Transverse colon (tissue), 4 donors: ENCODE data around the gene NXNL2.

Experiments used
- EP300 ChIP-seq: sonication (generic); formaldehyde crosslinking; IDR thresholded peaks from one replicate; pipeline ENCODE4 v1.6.1; 2017; ENCODE audit warnings: antibody characterized with exemption, low read depth
- POLR2AphosphoS5 ChIP-seq, 3 donors: sonication (generic); formaldehyde crosslinking; IDR thresholded peaks; one replicate each; pipeline ENCODE4 v1.6.1; 2016; ENCODE audit warnings: antibody characterized with exemption in 3 of 3
- TF ChIP-seq, protein P1 (sequence below), 5 experiments: fragments of 200-600 bp in 3 of 5; fragments of 450-650 bp in 2 of 5; sonication (generic) in 3 of 5; IDR thresholded peaks; 1 replicate in 2 of 5; 2 replicates in 3 of 5; pipeline ENCODE4 v1.5.1; 2016 to 2017; ENCODE audit warnings: antibody characterized with exemption in 5 of 5, inconsistent platforms in 3 of 5, mild to moderate bottlenecking in 2 of 5, moderate library complexity in 1 of 5

GRCh38 chr9:88503845-88504764, 30.9 kb upstream of the NXNL2 start:
- TF ChIP-seq, protein P1, sequence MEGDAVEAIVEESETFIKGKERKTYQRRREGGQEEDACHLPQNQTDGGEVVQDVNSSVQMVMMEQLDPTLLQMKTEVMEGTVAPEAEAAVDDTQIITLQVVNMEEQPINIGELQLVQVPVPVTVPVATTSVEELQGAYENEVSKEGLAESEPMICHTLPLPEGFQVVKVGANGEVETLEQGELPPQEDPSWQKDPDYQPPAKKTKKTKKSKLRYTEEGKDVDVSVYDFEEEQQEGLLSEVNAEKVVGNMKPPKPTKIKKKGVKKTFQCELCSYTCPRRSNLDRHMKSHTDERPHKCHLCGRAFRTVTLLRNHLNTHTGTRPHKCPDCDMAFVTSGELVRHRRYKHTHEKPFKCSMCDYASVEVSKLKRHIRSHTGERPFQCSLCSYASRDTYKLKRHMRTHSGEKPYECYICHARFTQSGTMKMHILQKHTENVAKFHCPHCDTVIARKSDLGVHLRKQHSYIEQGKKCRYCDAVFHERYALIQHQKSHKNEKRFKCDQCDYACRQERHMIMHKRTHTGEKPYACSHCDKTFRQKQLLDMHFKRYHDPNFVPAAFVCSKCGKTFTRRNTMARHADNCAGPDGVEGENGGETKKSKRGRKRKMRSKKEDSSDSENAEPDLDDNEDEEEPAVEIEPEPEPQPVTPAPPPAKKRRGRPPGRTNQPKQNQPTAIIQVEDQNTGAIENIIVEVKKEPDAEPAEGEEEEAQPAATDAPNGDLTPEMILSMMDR (IDR thresholded peaks at IDR 0.05) = no peak
- TF ChIP-seq POLR2AphosphoS5 (IDR thresholded peaks at IDR 0.05) (no peak), EP300 (no peak)
